Measurements from ENCODE around the gene CCDC167.
"Not testable (repeated sequence)": the region's sequence is repeated elsewhere in the genome, so short reads cannot be mapped to it uniquely, and the experiment has no call there.

CCDC167 gene

DNA sequence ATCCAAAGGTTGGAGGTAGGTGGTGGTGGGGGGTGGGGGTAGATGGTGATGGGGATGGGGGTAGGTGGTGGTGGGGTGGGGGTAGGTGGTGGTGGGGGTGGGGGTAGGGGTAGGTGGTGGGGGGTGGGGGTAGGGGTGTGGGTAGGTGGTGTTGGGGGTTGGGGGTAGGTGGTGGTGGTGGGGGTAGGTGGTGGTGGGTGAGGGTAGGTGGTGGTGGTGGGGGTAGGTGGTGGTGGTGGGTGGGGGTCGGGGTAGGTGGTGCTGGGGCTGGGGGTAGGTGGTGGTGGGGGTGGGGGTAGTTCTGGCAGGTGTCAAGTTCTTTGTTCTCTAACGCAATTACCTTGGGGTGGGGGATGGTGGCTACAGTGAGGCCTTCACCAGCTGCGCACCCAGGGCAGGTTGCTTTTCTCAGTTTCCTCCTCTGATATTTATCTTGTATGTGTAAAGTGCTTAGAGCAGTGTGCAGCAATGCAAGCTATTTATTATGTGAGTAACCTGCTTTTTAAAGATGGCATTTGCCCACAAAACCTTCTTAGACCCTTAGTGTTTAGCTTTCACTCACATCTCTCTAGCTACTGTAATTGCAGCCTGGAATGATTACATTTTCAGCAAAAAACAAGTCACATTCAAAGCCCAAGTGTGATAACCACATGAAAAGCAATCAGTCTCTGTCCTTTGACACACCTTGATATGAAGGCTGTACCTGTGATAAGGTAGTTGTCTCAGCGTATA, 8.2 kb upstream of the CCDC167 start:
- no peak for FAIRE-seq

DNA sequence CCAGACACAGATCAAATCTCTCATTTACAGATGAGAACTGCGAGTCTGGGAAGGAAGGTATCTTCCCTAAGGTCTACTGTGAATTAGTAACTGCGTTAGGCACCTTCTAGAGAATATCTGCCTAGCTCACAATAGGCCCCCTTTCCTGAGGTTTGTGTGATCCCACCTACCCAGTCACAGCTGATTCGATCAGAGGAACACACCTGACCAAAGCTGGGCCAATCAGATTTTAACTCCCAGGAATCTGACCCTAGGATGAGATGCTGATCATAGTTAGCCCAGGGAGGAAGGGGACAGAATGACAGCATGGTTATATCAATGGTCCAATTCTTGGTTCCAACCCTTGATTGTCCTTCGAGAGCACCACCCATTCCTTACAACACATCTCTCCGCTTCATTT, 7.4 kb upstream of the CCDC167 start:
- FAIRE-seq = no peak

DNA sequence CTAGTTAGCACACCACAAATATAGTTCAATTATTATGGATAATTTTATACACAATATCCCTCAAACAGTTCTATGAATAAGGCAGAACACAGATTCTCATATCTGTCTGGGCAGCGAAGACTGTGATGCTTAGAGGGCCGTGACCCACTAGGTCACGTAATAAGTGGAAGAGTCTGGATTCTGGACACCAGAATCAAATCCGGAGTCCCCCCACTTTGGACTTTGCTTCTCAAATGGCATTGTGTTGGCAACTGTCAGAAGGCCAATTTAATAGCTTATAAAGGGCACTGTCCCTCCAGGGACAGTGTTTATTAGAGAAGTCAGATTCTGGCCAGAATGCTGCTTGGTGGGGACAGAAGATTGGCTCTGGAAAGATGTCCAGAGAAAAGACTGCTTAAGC, 6.8 kb upstream of the CCDC167 start:
- FAIRE-seq = no peak

DNA sequence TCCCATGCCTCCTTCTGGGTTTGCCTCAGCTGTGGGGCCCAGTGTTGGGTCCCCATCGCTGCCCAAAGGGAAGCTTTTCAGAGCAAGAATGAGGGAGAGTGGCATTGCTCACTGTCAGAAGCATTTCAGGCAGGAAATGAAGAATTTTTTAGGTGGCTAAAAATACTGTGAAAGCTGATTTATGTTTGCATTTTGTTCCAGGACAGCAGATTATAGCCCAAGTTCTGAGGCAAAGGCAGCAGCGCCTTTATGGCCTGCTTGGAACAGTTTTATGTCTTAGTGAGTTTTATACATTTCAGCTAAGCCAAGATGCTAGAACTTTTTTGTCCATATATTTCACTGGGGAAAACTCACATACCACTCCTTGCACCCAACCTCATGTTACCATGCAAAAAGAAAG, 4.3 kb upstream of the CCDC167 start:
- FAIRE-seq = no peak

DNA sequence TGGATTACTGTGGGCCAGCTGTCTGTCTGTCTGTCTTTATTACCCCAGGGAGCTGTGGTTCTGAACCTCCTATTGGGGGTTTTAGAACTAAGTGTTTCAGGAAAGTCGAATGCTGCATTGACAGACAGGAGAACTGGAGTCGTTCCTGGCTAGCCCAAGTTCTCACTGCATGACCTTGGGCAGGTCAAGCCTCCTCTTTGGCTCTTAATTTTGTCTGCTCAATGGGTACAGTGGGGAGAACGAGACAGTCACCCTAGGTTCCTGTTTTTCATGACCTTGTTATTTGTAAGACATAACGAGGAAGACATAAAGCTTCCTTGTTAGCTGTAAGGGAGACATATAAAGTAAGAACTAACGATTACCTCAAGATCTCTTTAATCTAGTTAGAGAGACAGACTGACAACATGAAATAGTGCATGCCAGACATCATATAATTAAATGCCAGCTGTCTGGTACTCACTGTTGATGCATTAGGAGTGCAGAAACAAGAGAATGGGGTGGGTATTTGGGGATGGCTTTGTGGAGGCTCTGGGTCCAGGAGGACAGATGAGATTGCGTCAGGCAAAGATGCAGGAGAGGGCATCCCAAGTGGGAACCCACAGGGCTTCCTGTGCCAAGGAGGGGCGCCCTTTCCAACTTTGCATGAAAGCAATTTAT, 3.7 kb upstream of the CCDC167 start:
- no peak for FAIRE-seq

DNA sequence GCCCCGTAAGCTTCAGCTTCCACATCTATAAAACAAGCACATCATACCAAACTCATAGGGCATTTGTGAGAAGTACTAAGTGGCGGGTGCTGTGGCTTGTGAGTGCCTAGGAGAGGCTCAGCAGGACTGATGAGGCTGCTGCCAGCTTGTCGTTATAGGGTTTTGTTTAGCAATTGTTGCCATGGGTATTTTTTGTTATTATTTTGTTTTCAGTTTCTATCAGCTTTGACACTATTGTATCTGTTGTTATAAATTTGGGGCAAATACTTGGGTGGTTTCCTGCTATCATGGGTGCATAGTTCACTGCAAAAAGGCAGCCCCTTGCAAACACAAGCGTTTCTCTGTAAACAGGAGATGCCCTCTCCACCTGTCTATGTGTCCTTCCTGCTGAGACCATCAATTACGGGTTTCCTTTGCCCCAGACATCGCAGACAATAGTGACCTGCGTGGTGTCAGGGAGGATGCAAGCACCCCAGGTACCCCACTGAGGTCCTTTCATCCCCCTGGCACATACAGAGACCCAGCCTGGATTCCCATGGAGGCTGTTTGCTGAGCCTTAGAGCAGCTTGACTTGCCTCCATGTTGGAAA, 3.1 kb upstream of the CCDC167 start:
- no peak for FAIRE-seq

DNA sequence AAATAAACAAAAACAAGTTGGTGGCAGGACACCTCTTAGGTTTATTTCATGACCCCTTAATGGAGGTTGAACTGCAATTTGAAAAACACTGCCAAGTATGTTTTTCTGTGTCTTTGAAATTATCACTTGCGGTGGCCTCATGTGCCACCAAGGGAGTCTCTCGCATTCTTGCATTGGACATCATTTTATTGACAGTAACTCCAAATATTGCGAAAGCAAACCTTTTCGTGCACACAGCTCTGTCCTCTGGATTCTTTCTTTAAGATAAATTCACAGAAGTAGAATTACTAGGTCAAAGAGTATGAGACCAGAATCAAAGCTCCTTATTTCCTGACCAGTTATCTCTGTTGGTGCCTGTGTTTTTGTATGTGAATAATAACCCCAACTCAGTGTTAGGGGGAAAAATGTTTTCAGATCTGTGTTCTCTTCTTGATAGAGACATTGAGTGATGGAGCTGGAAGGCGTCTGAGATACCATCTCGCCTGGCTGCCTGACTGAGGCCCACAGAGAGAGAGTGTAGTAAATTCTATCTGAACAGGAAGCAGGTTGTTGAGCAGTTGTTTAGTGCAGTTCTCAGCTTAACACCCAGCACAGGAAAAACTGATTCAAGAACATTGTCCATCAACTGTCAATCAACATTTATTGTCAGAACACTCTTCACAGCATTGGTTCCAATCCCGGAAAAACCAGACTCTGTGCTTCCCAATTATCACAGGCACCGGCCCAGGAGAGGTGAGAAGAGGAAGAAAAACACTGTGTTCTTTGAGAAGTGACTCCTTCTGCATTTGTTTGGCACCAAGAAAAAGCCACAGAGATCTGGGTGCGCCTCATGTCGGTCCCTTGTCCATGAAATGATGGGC, 2.2 kb upstream of the CCDC167 start:
- FAIRE-seq = no peak

DNA sequence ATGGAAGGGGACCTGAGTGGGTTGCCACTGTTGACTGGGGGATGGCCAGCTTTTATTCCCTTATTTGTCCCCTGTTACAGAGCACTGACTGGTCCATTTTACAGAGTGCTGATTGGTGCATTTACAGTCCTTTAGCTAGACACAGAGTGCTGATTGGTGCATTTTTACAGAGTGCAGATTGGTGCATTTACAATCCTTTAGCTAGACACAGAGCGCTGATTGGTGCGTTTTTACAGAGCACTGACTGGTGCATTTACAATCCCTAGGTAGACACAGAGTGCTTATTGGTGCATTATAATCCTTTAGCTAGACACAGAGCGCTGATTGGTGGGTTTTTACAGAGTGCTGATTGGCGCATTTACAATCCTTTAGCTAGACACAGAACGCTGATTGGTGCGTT, 1.2 kb upstream of the CCDC167 start:
- FAIRE-seq = not testable (repeated sequence)

DNA sequence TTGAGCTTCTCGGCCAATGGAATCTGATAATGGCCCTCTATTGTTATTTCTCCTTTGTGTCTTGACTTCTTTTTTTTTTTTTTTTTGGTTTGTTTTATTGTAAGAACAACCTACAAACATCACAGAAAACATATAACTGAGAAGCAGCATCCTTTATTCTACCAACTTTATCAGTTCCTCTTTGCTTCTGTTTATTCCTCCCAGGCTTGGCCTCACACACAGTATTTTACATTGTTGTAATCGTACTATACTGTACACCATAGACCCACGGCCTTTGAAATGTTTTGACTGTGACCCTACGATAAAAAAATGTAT, 558 bp upstream of the CCDC167 start:
- FAIRE-seq = no peak

DNA sequence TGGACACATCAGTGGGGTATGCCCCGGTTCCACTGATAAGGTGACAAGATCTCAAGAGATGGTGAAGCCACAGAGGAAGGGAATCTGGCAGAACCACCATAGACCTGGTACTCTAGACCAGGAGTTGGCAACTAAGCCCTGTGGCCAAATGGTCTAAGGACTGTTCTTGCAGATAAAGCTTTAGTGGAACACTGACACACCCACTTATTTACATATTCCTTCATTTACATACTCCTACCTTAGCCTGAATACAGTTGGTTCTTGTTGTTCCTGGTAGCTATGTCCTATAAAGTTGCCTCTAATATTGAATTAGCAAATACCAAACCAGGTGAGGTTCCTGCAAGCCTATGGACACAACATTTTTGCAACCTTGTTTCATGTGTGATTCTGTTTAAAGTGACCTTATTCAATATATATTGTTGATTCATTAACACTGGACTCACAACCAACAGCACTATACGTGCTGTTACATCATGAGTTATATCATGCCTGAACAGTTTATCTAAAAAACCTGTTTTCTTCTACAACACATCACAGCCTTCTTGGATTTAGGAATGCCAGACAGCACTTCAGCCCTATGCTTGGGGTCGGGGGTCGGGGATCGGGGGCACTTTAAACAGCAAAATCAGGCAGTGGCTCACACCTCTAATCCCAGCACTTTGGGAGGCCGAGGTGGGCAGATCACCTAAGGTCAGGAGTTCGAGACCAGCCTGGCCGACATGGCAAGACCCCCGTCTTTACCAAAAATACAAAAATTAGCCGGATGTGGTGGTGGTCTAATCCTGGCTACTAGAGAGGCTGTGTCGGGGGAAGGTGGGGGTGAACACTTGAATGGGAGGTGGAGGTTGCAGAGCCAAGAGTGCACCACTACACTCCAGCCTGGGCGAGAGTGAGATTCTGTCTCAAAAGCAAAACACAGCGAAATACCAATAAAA, 2.5 kb downstream of the CCDC167 start:
- FAIRE-seq = no peak

DNA sequence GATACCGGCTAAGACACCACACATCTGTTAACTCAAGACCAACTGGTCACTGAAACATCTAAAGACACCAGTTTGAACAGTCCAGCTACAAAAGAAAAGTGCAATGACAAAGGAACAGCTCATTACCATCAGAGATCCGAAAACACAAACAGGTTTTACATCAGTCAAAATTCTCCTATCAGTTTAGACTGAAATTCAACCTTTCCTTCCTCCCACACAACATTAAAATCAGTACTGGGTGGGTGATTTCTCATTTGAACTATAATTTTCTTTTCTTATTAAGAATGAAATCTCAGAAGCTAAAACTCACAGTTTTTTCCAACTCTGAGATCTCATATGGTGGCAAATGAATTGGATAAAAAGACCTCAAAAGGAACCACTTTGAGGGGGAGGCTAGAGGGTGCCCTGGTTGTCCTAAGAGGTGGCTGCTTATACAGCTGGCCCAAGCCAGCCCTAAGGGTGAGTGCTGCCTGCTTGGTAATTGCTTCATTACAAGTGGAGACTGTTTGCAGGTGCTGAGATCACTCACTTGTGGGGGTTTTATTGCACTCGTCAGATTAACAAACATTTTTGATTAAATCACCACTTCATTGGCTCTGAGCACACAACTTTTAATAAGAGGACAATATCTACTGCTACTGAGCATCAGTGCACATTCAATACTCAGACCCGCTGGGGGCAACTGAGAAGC, 4.3 kb downstream of the CCDC167 start:
- no peak for FAIRE-seq

DNA sequence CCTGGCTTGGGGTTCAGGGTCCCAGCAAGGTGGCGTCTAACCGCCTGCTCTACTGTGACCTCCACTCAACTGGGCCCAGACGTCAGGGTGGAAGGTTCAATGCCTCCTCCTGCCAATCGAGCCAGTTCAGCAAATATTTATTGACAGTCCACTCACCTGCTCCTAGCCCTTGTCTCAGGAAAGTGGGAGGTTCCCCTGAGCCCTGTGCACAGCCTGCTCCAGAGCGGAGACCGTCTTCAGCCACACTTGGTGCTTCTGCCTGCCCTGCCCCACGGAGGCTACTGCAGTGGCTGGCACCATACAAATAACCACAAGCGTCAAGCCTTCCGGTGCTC, 6.1 kb downstream of the CCDC167 start:
- FAIRE-seq = no peak

DNA sequence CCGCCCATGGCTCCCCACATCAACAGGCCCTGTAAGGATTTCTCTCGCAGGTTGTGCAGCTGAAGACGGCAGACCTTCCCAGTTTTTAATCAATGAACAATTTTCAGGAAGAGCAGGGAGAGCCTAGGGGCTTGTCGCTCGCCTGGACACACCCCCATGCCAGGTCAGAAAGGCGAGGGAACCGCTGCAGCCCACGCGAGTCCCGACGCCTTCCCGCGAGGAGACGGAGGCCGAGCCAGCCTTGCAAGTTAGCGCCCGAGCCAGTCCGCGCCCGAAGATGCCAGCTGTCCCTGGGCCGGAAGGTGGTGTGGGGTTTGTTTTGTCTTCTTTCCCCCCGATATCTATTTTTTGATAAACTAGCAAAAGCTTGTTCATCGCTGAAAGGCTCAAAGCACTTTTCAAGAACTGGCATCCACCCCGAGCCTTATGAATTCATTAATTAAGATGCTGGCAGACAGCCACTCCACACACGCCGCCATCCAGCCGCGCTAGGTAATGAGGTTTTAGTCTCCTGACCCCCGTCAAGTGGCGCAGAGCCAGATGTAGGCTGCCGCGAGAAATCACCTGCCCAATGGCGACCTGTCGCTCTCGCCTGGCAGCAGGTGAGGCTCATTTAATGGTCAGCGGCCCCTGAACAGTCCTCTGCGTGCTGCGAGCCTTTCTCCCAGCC, 6.6 kb downstream of the CCDC167 start:
- no peak for FAIRE-seq

DNA sequence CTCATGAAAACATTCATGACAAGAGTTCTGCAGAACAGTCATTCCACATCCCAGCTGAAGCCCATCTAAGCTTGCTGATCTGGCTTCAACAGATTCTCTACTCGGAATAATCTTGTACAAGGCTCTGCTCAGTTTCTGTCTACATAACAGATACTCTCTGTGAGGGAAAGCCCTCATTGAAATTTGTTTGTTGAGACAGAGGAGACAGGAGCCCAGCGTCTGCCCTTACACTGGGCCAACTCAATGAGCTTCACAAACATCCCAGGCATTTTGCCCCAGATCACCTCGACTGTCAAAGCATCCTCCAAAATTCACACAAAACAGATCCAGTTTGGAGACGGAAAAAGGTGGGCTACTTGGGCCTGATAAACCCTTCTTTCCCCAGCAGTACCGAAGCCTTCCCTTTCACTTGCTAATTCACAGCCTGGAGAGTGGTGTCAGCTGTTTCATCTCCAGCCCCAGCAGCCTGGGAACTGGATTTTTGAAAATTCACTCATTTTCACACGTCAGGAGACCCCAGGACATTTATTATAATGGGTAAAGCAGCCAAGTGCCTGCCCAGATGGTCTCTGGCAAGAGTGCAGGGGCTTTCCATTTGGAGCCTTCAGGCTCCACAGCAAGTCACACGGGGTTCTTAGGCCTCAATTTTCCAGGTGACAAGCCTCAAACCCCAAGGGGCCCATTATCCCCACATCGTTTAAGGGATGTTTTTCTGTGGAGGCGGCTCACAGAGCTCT, 7.3 kb downstream of the CCDC167 start:
- FAIRE-seq = no peak

DNA sequence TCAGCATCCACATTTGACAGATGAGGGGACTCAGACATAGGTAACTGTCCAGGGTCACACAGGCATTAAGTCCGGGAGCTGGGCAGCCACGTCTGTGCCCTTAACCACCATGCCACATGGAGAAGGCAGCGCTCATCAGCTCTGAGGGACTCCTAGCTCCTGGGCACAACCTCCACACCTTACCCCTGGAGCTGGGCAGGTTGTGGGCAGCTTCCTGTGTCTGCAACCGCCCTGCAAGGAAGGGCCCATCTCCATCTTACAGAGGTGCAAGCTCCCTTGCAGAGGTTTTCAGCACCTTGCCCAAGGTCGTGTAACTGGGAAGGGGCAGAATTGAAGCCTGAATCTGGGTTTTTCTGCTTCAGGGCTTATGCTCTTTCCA, 7.9 kb downstream of the CCDC167 start:
- FAIRE-seq = no peak

DNA sequence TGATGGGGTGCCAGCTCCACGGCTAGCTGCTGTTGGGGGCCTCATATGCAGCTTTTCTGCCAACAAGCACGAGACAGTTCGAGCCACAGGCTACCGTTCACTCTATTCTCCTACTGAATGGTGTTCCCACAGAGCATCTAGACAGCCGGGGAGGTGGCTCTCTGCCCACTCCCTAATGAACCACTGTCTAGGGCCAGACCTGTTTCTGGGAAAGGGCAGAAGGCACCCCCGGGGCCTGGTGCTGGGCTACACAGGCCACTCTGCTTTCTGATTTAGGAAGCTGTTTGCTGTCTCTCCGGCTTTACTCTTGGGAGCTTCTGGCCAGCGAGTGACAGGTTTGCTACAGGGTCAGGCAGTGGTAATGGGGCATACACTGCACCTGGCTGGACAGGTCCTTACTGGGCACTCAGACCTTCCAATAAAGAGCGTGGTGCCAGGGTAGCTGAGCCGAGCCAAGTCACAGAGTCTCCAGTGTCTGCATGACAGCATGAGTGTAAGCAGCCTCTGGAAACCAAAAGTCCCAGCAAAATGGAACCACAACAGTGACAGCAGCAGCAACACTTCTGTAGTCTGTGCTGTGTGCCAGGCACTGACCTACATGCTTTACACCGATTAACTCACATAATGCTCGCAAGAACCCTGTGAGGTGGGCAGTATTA, 8.4 kb downstream of the CCDC167 start:
- FAIRE-seq = no peak

DNA sequence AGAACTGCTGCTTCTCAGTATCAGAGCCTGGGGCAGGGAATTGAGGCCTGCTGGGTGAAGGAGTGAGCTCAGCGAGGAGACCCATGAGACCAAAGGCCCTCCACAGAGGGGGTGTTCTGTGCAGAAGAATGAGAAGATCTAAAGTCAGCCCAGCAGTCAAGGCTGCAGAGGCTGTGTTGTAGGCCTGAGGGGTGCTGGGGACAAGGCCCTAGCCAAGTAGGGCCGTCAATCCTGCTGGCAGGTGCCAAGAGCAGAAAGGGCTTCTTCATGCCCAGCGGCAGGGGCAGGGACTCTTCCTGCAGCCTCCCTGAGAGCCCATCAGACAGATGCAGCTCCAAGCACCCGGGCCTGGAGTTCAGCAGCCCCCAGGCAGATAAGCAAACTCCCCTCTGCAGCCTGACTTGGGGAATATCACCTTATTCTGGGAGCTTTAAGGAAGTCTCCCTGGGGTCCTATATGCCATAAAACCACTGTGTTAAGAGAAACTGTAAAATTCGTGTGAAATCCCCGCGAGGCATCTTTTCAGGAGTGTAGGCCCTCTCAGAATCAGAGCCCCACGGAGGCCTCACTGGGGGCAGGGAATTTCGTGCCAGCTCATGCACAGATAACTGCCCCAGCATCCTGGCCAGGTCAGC, 9.0 kb downstream of the CCDC167 start:
- FAIRE-seq = no peak

DNA sequence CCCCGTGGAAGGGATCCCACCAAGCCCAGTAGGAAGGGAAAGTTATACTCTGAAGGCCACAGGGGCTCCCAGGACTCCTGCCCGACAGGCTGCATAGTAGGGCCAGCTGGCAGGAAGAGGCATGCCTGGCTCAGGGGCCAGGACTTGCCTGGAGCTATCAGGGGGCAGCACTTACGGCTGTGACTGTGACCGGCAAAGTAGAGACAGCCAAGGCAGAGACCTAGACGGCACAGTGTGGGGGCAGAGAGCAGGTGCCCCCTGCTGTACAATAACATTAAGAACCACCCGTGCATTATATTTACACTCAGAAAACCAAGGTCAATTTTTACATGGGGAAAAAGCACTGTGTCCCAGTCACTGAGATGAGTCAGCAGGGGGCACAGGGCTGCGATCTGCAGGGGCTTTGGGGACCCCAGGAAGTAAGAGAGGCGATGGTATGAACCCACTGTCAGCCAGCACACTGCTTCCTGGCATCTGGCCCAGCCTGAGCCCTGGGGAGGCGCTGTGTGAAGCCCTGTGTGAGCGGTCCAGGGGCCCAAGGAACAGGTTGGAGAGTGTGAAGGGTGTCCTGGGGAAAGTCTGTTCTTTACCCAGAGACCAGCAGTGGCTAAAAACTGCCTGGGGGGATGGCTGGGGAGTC, 9.9 kb downstream of the CCDC167 start:
- no peak for FAIRE-seq

DNA sequence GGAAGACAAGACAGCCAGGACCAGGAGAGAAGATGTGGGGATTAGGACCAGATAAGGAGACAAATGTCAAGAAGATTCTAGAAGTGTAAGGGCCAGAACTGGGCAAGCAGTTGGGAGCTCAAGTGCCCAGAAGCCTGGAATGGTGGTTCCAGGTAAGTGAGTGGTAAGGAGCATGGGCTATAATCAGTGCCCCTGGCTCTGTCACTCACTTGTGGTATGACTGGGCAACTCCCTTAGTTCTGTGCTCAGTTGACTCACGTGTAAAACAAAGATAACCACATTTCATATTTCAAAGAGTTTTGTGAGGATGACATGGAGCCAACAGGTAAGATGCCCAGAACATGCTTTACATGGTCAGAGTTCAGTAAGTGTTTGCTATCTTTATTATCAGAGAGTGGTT, 11.2 kb downstream of the CCDC167 start:
- no peak for FAIRE-seq
